OCI-LY7 (cell line): ENCODE data around the gene NTSR1. TPM values are rescaled to one million over a fixed set of nuclear protein-coding genes. Genes with fewer than 3 reads are reported as not detected.

Source experiments
- BruUV-seq: library from RNA; stranded (reverse); fragments of 400-500 nt; replicated peaks from 2 replicates; lab custom pipeline; 2021; lab: Mats Ljungman, UMichigan
- CTCF ChIA-PET: fragments of 300-600 bp; sonication (Branson Sonifier 250); formaldehyde crosslinking; loops from one replicate; lab custom pipeline; 2022; ENCODE audit warnings: antibody characterized with exemption; ENCODE audit not compliant: unreplicated experiment; lab: Charles Lee
- POLR2A ChIA-PET: fragments of 300-600 bp; sonication (Branson Sonifier 250); formaldehyde crosslinking; loops from one replicate; lab custom pipeline; 2022; ENCODE audit warnings: antibody characterized with exemption; lab: Charles Lee
- DNase-seq: peaks from one replicate; pipeline ENCODE4 v3.0.0-alpha.2; 2015; ENCODE audit warnings: low spot score
- H2AFZ ChIP-seq: fragments of 200-600 bp; sonication (generic), shearing (Covaris generic); 2 replicates; pipeline ENCODE4 v1.6.1; 2014; ENCODE audit warnings: mild to moderate bottlenecking, antibody characterized with exemption, low read length, moderate library complexity
- H3K27ac ChIP-seq: fragments of 200-600 bp; sonication (generic); 2 replicates; pipeline ENCODE4 v1.5.1; 2014; ENCODE audit warnings: mixed run types, low read depth, mild to moderate bottlenecking, moderate library complexity, low read length, inconsistent platforms; ENCODE audit not compliant: poor library complexity, severe bottlenecking
- H3K36me3 ChIP-seq: fragments of 200-600 bp; sonication (generic); 2 replicates; pipeline ENCODE4 v1.6.1; 2014; ENCODE audit warnings: mild to moderate bottlenecking, antibody characterized with exemption, low read length, moderate library complexity, mixed read lengths; ENCODE audit not compliant: insufficient read depth
- H3K4me1 ChIP-seq: fragments of 200-600 bp; sonication (generic); 2 replicates; pipeline ENCODE4 v1.5.1; 2014; ENCODE audit warnings: mild to moderate bottlenecking, low read length; ENCODE audit not compliant: insufficient read depth, poor library complexity, severe bottlenecking
- H3K4me2 ChIP-seq: fragments of 200-600 bp; sonication (generic); 2 replicates; pipeline ENCODE4 v1.6.1; 2014; ENCODE audit warnings: mild to moderate bottlenecking, low read length
- H3K4me3 ChIP-seq: fragments of 200-600 bp; sonication (generic); 2 replicates; pipeline ENCODE4 v1.5.1; 2014; ENCODE audit warnings: mild to moderate bottlenecking, low read depth, low read length; ENCODE audit not compliant: poor library complexity, severe bottlenecking
- H3K79me2 ChIP-seq: fragments of 200-600 bp; sonication (generic); 2 replicates; pipeline ENCODE4 v1.6.1; 2016; ENCODE audit warnings: low read depth, mild to moderate bottlenecking, low read length, moderate library complexity, mixed read lengths; ENCODE audit not compliant: insufficient read depth
- H3K9me2 ChIP-seq: fragments of 200-600 bp; sonication (generic); 2 replicates; pipeline ENCODE4 v1.6.1; 2016; ENCODE audit warnings: mild to moderate bottlenecking, low read length, mixed read lengths; ENCODE audit not compliant: insufficient read depth
- H3K9me3 ChIP-seq: fragments of 200-600 bp; sonication (generic); 2 replicates; pipeline ENCODE4 v1.6.1; 2014; ENCODE audit warnings: mild to moderate bottlenecking, mixed run types, low read length, mixed read lengths
- H4K20me1 ChIP-seq: fragments of 200-600 bp; sonication (generic); 2 replicates; pipeline ENCODE4 v1.6.1; 2014; ENCODE audit warnings: mild to moderate bottlenecking, antibody characterized with exemption, low read length, moderate library complexity, mixed read lengths; ENCODE audit not compliant: insufficient read depth
- EZH2phosphoT487 ChIP-seq: fragments of 200-600 bp; sonication (generic); IDR thresholded peaks from 2 replicates; pipeline ENCODE4 v1.6.1; 2018; ENCODE audit warnings: low read depth, borderline replicate concordance, mild to moderate bottlenecking, mixed run types, antibody characterized with exemption, low read length, moderate library complexity, mixed read lengths
- intact Hi-C: fragments of 100-400 bp; cut with micrococcal nuclease; formaldehyde crosslinking; loops from one replicate; pipeline ENCODE4 v1.10.0; 2022; ENCODE audit not compliant: unreplicated experiment
- total RNA-seq, 2 experiments: library from RNA; depleted of rRNA in 1 of 2; stranded (reverse); fragments of >200 nt in 1 of 2; shearing (Covaris generic) in 1 of 2; gene quantifications; 2 replicates each; pipeline ENCODE4 v1.2.3, GENCODE V29; 2014 to 2022
- TF ChIP-seq, protein P1 (sequence below): fragments of 200-600 bp; sonication (generic); conservative IDR thresholded peaks from 2 replicates; pipeline ENCODE4 v1.5.1; 2014; ENCODE audit warnings: mild to moderate bottlenecking, antibody characterized with exemption, low read length, moderate library complexity, mixed read lengths

The NTSR1 gene
- total RNA-seq, 2 experiments from 2014 or later, result not detected

DNA sequence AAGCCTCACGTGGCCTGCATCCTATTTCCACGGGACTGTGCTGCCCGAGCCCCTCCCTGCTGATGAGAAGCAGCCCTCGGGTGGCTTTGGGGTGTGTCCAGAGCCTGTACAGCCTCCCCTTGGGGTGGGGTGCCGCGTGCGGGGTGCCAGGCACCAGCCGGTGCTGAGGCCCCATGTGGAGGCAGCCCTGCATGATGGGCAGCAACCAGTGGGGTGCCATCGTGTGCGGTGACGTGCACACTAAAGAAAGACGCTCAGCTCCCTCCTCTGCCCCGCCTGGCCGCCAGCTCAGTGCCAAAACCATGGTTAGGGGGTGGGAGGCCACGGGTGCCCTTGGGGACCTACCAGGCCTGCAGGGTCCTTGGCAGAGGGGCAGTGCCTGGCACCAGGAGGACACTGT is 26.2 kb downstream of the NTSR1 start:
- TF ChIP-seq EZH2phosphoT487, result no peak
- TF ChIP-seq, protein P1, sequence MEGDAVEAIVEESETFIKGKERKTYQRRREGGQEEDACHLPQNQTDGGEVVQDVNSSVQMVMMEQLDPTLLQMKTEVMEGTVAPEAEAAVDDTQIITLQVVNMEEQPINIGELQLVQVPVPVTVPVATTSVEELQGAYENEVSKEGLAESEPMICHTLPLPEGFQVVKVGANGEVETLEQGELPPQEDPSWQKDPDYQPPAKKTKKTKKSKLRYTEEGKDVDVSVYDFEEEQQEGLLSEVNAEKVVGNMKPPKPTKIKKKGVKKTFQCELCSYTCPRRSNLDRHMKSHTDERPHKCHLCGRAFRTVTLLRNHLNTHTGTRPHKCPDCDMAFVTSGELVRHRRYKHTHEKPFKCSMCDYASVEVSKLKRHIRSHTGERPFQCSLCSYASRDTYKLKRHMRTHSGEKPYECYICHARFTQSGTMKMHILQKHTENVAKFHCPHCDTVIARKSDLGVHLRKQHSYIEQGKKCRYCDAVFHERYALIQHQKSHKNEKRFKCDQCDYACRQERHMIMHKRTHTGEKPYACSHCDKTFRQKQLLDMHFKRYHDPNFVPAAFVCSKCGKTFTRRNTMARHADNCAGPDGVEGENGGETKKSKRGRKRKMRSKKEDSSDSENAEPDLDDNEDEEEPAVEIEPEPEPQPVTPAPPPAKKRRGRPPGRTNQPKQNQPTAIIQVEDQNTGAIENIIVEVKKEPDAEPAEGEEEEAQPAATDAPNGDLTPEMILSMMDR, result no peak
- Histone ChIP-seq H3K4me3 (no peak overlapping the region), H3K27ac (no peak overlapping the region), H3K9me2 (no peaks in the 10 kb centered on the region), H4K20me1 (no peaks in the 10 kb centered on the region), H2AFZ (no peak overlapping the region), H3K79me2 (no peaks in the 10 kb centered on the region), H3K9me3 (no peaks in the 10 kb centered on the region), H3K4me1 (no peaks in the 10 kb centered on the region), H3K4me2 (no peak overlapping the region), H3K36me3 (no peaks in the 10 kb centered on the region)
- ChIA-PET CTCF (no interaction called here), POLR2A (no interaction called here)
- no TSS peak for BruUV-seq
- DNase-seq, result no peak
- intact Hi-C loops, result no loop called here

DNA sequence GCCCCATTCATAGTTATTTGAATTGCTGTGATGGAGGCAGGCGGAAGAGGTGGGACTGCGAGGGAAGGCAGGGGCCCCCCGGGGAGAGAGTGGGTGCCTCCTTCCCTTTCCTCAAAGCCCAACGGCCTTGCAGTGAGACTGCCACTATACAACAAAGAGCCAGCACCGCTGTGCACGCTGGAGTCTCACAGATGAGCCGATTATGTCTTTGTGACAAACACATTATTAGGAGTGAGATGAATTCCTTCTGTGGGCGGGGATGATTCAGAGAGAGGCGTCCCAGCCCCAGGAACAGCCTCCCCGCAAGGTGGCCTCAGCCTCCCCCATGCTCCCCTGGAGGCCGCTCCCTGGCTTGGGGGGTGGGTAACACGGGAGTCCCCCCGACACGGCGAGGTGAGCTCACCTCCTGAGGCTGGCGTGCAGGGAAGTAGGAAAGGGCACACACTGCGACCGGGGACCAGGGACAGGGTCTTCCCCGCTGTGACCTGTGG is 26.7 kb downstream of the NTSR1 start:
- CTCF ChIA-PET, result no interaction called here
- Histone ChIP-seq H3K4me3 (no peak overlapping the region), H3K4me2 (no peak overlapping the region), H2AFZ (no peak overlapping the region), H3K36me3 (no peaks in the 10 kb centered on the region), H3K27ac (no peak overlapping the region), H3K9me3 (no peaks in the 10 kb centered on the region), H3K9me2 (no peaks in the 10 kb centered on the region), H4K20me1 (no peaks in the 10 kb centered on the region), H3K79me2 (no peaks in the 10 kb centered on the region), H3K4me1 (no peaks in the 10 kb centered on the region)
- TF ChIP-seq, protein P1, result no peak
- TF ChIP-seq EZH2phosphoT487, result no peak
- no TSS peak for BruUV-seq
- intact Hi-C loops, result no loop called here
- POLR2A ChIA-PET, result no interaction called here
- DNase-seq, result no peak

DNA sequence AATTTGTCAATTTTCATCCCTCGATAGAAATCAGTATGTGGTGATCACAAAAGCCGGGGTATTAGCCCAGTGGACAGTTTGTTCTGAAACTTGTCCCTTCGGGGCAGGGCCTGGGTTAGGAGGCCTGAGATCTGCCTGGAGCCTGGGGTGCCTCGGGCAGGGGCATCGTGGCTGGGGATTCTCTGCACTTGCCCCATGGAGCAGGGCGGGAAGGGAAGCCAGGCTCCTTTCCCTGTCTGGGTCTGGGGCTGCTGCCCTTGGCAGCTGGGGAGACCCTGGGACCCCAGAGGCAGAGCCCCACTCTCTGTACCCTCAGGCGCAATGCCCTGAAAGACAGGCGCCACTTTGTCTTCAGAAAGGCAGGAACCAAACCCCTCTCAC is 27.4 kb downstream of the NTSR1 start:
- ChIA-PET CTCF (no interaction called here), POLR2A (interaction anchor here (0.7 kb wide), 1 partner anchor 57 kb away, joined by 3 read pairs; no protein-coding TSS in a partner anchor)
- Histone ChIP-seq H3K79me2 (no peaks in the 10 kb centered on the region), H3K36me3 (no peaks in the 10 kb centered on the region), H3K27ac (no peak overlapping the region), H3K9me2 (no peaks in the 10 kb centered on the region), H3K4me2 (no peak overlapping the region), H3K4me1 (no peaks in the 10 kb centered on the region), H3K4me3 (no peak overlapping the region), H4K20me1 (no peaks in the 10 kb centered on the region), H2AFZ (no peak overlapping the region), H3K9me3 (no peaks in the 10 kb centered on the region)
- TF ChIP-seq EZH2phosphoT487, result no peak
- TF ChIP-seq, protein P1, result no peak
- DNase-seq, result no peak
- intact Hi-C loops, result no loop called here
- BruUV-seq, result no TSS peak
